Panc1 (cell line): ENCODE measurements around the gene FEV. TPM values are rescaled to one million over a fixed set of nuclear protein-coding genes. Genes with fewer than 3 reads are reported as not detected.

Experiments
- ATAC-seq: fragments of 200-7000 bp; cut with Tn5 transposase; 2 replicates; pipeline ENCODE4 v1.9.1; 2020; ENCODE audit warnings: mild to moderate bottlenecking, moderate library complexity
- BruUV-seq: library from RNA; stranded (reverse); fragments of 400-500 nt; replicated peaks from 2 replicates; lab custom pipeline; 2021; lab: Mats Ljungman, UMichigan
- CTCF ChIA-PET: fragments of 300-600 bp; sonication (Branson Sonifier 250); formaldehyde crosslinking; loops from one replicate; lab custom pipeline; 2022; ENCODE audit warnings: antibody characterized with exemption; lab: Charles Lee
- POLR2A ChIA-PET: fragments of 300-600 bp; sonication (Branson Sonifier 250); formaldehyde crosslinking; loops from one replicate; lab custom pipeline; 2022; ENCODE audit warnings: antibody characterized with exemption; lab: Charles Lee
- DNase-seq: peaks from one replicate; pipeline ENCODE4 v3.0.0-alpha.2; 2010; ENCODE audit warnings: low read depth, low spot score
- H3K27ac ChIP-seq: 2 replicates; pipeline ENCODE4 v1.5.1; 2011; ENCODE audit warnings: mild to moderate bottlenecking, low read length, inconsistent platforms
- H3K27me3 ChIP-seq: fragments of 200-500 bp; sonication (Bioruptor generic); 2 replicates; pipeline ENCODE4 v1.6.0; 2014; ENCODE audit warnings: low read length, inconsistent platforms; ENCODE audit not compliant: control insufficient read depth, insufficient read depth
- H3K36me3 ChIP-seq: fragments of 200-500 bp; sonication (Bioruptor generic); 2 replicates; pipeline ENCODE4 v1.5.1; 2014; ENCODE audit warnings: inconsistent platforms, mild to moderate bottlenecking, low read length, moderate library complexity; ENCODE audit not compliant: control insufficient read depth, insufficient read depth
- H3K4me1 ChIP-seq: 2 replicates; pipeline ENCODE4 v1.5.1; 2011; ENCODE audit warnings: inconsistent platforms, mild to moderate bottlenecking, low read length, moderate library complexity; ENCODE audit not compliant: control insufficient read depth, insufficient read depth
- H3K4me3 ChIP-seq, 2 experiments: 2 replicates each; pipeline ENCODE4 v1.5.1; 2011 to 2012; ENCODE audit warnings: low read depth in 2 of 2, low read length in 2 of 2, mild to moderate bottlenecking in 2 of 2, inconsistent platforms in 1 of 2, moderate library complexity in 1 of 2
- H3K9me3 ChIP-seq: fragments of 200-500 bp; sonication (Bioruptor generic); 2 replicates; pipeline ENCODE4 v1.5.1; 2014; ENCODE audit warnings: low read depth, mild to moderate bottlenecking, inconsistent platforms, low read length, moderate library complexity; ENCODE audit not compliant: control insufficient read depth, insufficient read depth
- CTCF ChIP-seq: fragments of 450-650 bp; IDR thresholded peaks from 2 replicates; pipeline ENCODE4 v1.5.1; 2017; ENCODE audit warnings: mild to moderate bottlenecking
- POLR2AphosphoS5 ChIP-seq: IDR thresholded peaks from 2 replicates; pipeline ENCODE4 v1.6.1; 2012; ENCODE audit warnings: mild to moderate bottlenecking, low read depth, low read length, moderate library complexity
- REST ChIP-seq, 2 experiments: IDR thresholded peaks; 2 replicates each; pipeline ENCODE4 v1.6.1; 2011 to 2012; ENCODE audit warnings: low read depth in 2 of 2, control low read depth in 1 of 2, low read length in 1 of 2, mild to moderate bottlenecking in 1 of 2, moderate library complexity in 1 of 2; ENCODE audit not compliant: insufficient read depth in 1 of 2
- SIN3A ChIP-seq: IDR thresholded peaks from 2 replicates; pipeline ENCODE4 v1.6.1; 2012; ENCODE audit warnings: low read depth, mild to moderate bottlenecking, low read length, moderate library complexity, borderline replicate concordance; ENCODE audit not compliant: insufficient read depth
- TCF7L2 ChIP-seq: IDR thresholded peaks from 2 replicates; pipeline ENCODE4 v1.6.1; 2011; ENCODE audit warnings: mild to moderate bottlenecking, low read depth, low read length, inconsistent platforms
- in situ Hi-C: cut with HindIII; loops from 2 replicates; pipeline ENCODE4 v1.10.0; 2016; ENCODE audit warnings: low sequenced_read_pairs, low pct_unique_long_range_greater_than_20kb
- intact Hi-C: fragments of 100-400 bp; cut with micrococcal nuclease; formaldehyde crosslinking; loops from one replicate; pipeline ENCODE4 v1.10.0; 2022; ENCODE audit not compliant: unreplicated experiment
- total RNA-seq: library from RNA; stranded (reverse); gene quantifications from one replicate; pipeline ENCODE4 v1.2.1, GENCODE V29; 2021; ENCODE audit not compliant: unreplicated experiment

The FEV gene
- total RNA-seq, 1 experiment from 2014 or later, result not detected

- Histone ChIP-seq H3K4me1 (peaks cover 4% of the 10 kb centered on the region; the same call in 1 of the 2 replicates), H3K27me3 (peaks cover 4% of the 10 kb centered on the region; the same call in 1 of the 2 replicates), H3K9me3 (no peaks in the 10 kb centered on the region), H3K36me3 (no peaks in the 10 kb centered on the region), H3K27ac (no peak overlapping the region), H3K4me3 (no peak overlapping the region)
- intact Hi-C loops, result loop anchor here (2.0 to 10.0 kb wide), 2 partner anchors 31 to 155 kb away; no protein-coding TSS in a partner anchor
- in situ Hi-C loops, result no loop called here
- ATAC-seq, result no peak
- CTCF ChIA-PET, result no interaction called here
- POLR2A ChIA-PET, result no interaction called here
- no peak for DNase-seq
- TF ChIP-seq REST (IDR thresholded peaks at IDR 0.05; ENCODE audit: insufficient read depth in 1 of 2, low read depth in 2 of 2, low read length in 1 of 2) (no peak), SIN3A (no peak), TCF7L2 (no peak), POLR2AphosphoS5 (no peak)
- BruUV-seq, result no TSS peak
Measured at GRCh38 chr2:218999881-219000568, 15.0 kb upstream of the FEV start.

GRCh38 chr2:218999021-218999880 is 14.3 kb upstream of the FEV start:
- POLR2A ChIA-PET, result no interaction called here
- peaks cover 4% of the 10 kb centered on the region; the same call in 1 of the 2 replicates for H3K27me3 ChIP-seq
- BruUV-seq, result no TSS peak

More at GRCh38 chr2:218999021-218999880, 14.3 kb upstream of the FEV start:
- intact Hi-C loops (loop anchor here (2.0 to 10.0 kb wide), 2 partner anchors 32 to 156 kb away; no protein-coding TSS in a partner anchor), in situ Hi-C loops (no loop called here)
- ATAC-seq (no peak), DNase-seq (no peak)
- no peak overlapping the region for H3K4me3 ChIP-seq
- no peaks in the 10 kb centered on the region for H3K36me3 ChIP-seq
- TF ChIP-seq CTCF (no peak), POLR2AphosphoS5 (no peak), SIN3A (no peak), REST (IDR thresholded peaks at IDR 0.05; ENCODE audit: insufficient read depth in 1 of 2, low read depth in 2 of 2, low read length in 1 of 2) (no peak), TCF7L2 (no peak)
- H3K9me3 ChIP-seq, result no peaks in the 10 kb centered on the region
- CTCF ChIA-PET, result interaction anchor here (0.6 kb wide), 1 partner anchor 31 kb away, joined by 3 read pairs; no protein-coding TSS in a partner anchor
- no peak overlapping the region for H3K27ac ChIP-seq
- H3K4me1 ChIP-seq, result peaks cover 4% of the 10 kb centered on the region; the same call in 1 of the 2 replicates
